T-helper 17 cell (primary cell): ENCODE results near the gene CCDC73. TPM values are rescaled to one million over a fixed set of nuclear protein-coding genes. Genes with fewer than 3 reads are reported as not detected.
"Not testable (repeated sequence)": the region's sequence is repeated elsewhere in the genome, so short reads cannot be mapped to it uniquely, and the experiment has no call there.

Experiments used
- ATAC-seq: fragments of 150-1000 bp; cut with Tn5 transposase; 2 replicates; pipeline ENCODE4 v1.10.0; 2021; ENCODE audit warnings: mild to moderate bottlenecking, moderate library complexity
- DNase-seq, 3 donors: peaks; one replicate each; pipeline versions ENCODE4 v3.0.0 to v3.0.0-alpha.2; 2020 to 2021
- H3K9me3 ChIP-seq: one replicate; pipeline ENCODE4 v1.7.0; 2013; ENCODE audit warnings: low read length, mild to moderate bottlenecking; ENCODE audit not compliant: control insufficient read depth, poor library complexity, severe bottlenecking
- H3K27ac Mint-ChIP-seq: one replicate; pipeline ENCODE4 v1.8.0; 2022; ENCODE audit warnings: mild to moderate bottlenecking, moderate library complexity, mixed read lengths
- H3K27me3 Mint-ChIP-seq: one replicate; pipeline ENCODE4 v1.8.0; 2022; ENCODE audit warnings: mixed read lengths
- H3K36me3 Mint-ChIP-seq: one replicate; pipeline ENCODE4 v1.8.0; 2022; ENCODE audit warnings: low read depth, mixed read lengths
- H3K4me1 Mint-ChIP-seq: one replicate; pipeline ENCODE4 v1.8.0; 2022; ENCODE audit warnings: mild to moderate bottlenecking, mixed read lengths
- H3K4me3 Mint-ChIP-seq: one replicate; pipeline ENCODE4 v1.8.0; 2022; ENCODE audit warnings: mild to moderate bottlenecking, moderate library complexity, mixed read lengths
- total RNA-seq, 4 donors: library from RNA in 2 of 4; stranded (reverse) in 2 of 4; gene quantifications; one replicate each; pipeline ENCODE4 v1.2.3 and lab custom pipeline; 2022 to 2026

Gene CCDC73
- total RNA-seq, 2 donors from 2014 or later: not detected

DNA sequence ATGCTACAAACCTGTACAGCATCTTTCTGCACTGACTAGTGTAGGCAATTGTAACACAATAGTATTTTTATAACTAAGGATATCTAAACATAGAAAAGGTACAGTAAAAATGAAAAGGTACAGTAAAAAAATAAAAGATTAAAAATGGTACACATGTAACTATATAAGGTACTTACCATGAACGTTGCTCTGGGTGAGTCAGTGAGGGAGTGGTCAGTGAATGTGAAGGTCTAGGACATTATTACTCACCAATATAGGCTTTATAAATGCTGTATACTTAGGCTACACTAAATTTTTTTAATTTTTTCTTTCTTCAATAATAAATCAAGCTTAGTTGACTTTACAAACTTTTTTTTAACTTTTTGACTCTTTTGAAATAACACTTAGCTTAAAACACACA, 150.9 kb downstream of the CCDC73 start:
- Mint-ChIP-seq H3K27me3 (peaks cover 25% of the 10 kb centered on the region), H3K36me3 (no peaks in the 10 kb centered on the region), H3K4me1 (no peaks in the 10 kb centered on the region), H3K27ac (no peak overlapping the region), H3K4me3 (no peak overlapping the region)
- DNase-seq (no peak), ATAC-seq (no peak)
- H3K9me3 ChIP-seq: no peaks in the 10 kb centered on the region

DNA sequence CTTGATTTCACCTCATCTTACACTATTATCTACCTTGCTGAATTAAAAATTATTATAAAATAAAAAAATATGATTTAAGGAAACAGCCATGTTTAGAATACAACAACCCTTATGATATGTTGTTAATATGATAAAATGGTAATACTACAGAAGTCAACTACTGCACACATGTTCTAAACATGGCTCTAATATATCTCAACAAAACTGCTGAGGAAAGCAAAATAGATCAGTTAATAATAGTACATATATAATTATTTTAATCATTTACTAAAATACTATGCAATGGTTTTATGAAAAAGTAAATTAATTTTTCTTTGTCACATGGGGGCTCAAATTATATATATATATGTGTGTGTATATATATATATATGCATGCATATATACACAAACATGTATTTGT, 153.1 kb downstream of the CCDC73 start:
- Mint-ChIP-seq H3K4me1 (no peaks in the 10 kb centered on the region), H3K4me3 (no peak overlapping the region), H3K36me3 (no peaks in the 10 kb centered on the region), H3K27ac (no peak overlapping the region), H3K27me3 (peaks cover 22% of the 10 kb centered on the region)
- no peak for DNase-seq
- H3K9me3 ChIP-seq: no peaks in the 10 kb centered on the region
- ATAC-seq: no peak

DNA sequence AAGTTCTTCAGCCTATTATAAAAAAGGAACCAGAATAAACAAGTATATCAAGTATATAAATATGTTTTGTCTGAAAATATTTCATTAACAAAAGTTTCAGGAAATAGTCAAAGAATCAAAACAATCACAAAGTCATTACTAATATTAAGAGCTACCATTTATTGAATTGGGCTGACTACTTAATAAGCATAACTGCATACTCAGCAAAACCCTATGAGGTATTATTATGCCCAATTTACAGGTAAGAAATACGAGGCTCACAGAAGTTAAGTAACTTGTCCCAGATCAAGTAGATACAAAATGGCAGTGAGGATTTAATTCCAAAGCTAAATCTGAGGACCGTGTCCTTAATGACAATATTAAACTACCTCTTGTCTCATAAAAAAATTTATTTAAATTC, 158.6 kb downstream of the CCDC73 start:
- Mint-ChIP-seq H3K4me3 (no peak overlapping the region), H3K36me3 (no peaks in the 10 kb centered on the region), H3K27me3 (peaks cover 38% of the 10 kb centered on the region), H3K27ac (no peak overlapping the region), H3K4me1 (no peaks in the 10 kb centered on the region)
- DNase-seq: no peak
- H3K9me3 ChIP-seq: no peaks in the 10 kb centered on the region
- ATAC-seq: no peak

GRCh38 chr11:32630844-32631243, 163.6 kb downstream of the CCDC73 start:
- DNase-seq (no peak), ATAC-seq (no peak)
- H3K4me1 Mint-ChIP-seq: no peaks in the 10 kb centered on the region
- no peak overlapping the region for H3K27ac Mint-ChIP-seq
- H3K27me3 Mint-ChIP-seq: peaks cover 34% of the 10 kb centered on the region
- peaks cover 4% of the 10 kb centered on the region for H3K36me3 Mint-ChIP-seq
- no peaks in the 10 kb centered on the region for H3K9me3 ChIP-seq
- no peak overlapping the region for H3K4me3 Mint-ChIP-seq

DNA sequence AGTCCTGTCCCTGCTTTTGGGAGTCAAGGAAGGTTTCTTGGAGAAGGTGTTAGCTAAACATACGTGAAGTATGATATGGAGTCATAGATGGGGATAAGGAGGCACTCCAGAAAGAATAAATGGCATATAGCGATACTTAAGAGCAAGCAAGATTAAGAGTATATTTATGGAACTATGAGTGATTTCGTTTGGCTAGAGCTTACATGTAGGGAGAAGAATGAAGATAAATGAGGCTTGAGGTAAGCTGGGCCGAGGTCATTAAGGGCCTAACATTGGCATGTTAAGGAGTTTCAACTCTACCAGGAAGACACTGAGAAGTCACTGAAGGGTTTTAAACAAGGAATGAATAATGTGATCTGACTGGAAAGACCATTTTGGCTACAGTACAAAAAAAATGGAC, 177.6 kb downstream of the CCDC73 start:
- H3K27me3 Mint-ChIP-seq: no peaks in the 10 kb centered on the region
- no peak overlapping the region for H3K27ac Mint-ChIP-seq
- no peaks in the 10 kb centered on the region for H3K9me3 ChIP-seq
- DNase-seq: no peak
- no peak overlapping the region for H3K4me3 Mint-ChIP-seq
- no peaks in the 10 kb centered on the region for H3K36me3 Mint-ChIP-seq
- H3K4me1 Mint-ChIP-seq: no peaks in the 10 kb centered on the region
- no peak for ATAC-seq

DNA sequence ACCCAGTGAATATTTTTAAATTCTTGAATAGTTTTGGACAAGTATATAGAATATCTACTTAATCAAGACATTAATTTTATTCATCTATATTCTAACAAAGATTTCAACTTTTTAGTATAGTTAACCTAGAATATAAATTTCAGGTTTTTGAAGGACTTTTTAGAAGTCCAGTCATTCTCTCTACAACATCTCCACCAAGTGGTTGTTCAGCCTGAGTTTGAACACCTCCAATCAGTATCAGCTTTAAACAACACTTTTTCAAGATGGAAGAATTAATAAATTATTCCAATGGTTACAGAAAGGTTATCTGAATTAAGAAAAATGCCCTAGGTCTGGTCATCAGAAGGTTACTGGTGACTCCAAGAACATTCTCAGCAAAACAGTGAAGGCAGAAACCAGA, 179.0 kb downstream of the CCDC73 start:
- no peak for ATAC-seq
- no peaks in the 10 kb centered on the region for H3K27me3 Mint-ChIP-seq
- no peak for DNase-seq
- H3K27ac Mint-ChIP-seq: no peak overlapping the region
- no peaks in the 10 kb centered on the region for H3K4me1 Mint-ChIP-seq
- H3K4me3 Mint-ChIP-seq: no peak overlapping the region
- H3K36me3 Mint-ChIP-seq: no peaks in the 10 kb centered on the region
- H3K9me3 ChIP-seq: no peaks in the 10 kb centered on the region

- no peaks in the 10 kb centered on the region for H3K9me3 ChIP-seq
- H3K27ac Mint-ChIP-seq: no peak overlapping the region
- no peaks in the 10 kb centered on the region for H3K27me3 Mint-ChIP-seq
- DNase-seq: no peak
- H3K36me3 Mint-ChIP-seq: no peaks in the 10 kb centered on the region
- ATAC-seq: no peak
- no peak overlapping the region for H3K4me3 Mint-ChIP-seq
- H3K4me1 Mint-ChIP-seq: no peaks in the 10 kb centered on the region
Measured at GRCh38 chr11:32613500-32614151, 180.8 kb downstream of the CCDC73 start.

GRCh38 chr11:32610797-32611352, 183.6 kb downstream of the CCDC73 start:
- no peak overlapping the region for H3K4me3 Mint-ChIP-seq
- no peak for ATAC-seq
- no peaks in the 10 kb centered on the region for H3K9me3 ChIP-seq
- no peaks in the 10 kb centered on the region for H3K4me1 Mint-ChIP-seq
- H3K36me3 Mint-ChIP-seq: no peaks in the 10 kb centered on the region
- no peak for DNase-seq
- no peak overlapping the region for H3K27ac Mint-ChIP-seq
- no peaks in the 10 kb centered on the region for H3K27me3 Mint-ChIP-seq

DNA sequence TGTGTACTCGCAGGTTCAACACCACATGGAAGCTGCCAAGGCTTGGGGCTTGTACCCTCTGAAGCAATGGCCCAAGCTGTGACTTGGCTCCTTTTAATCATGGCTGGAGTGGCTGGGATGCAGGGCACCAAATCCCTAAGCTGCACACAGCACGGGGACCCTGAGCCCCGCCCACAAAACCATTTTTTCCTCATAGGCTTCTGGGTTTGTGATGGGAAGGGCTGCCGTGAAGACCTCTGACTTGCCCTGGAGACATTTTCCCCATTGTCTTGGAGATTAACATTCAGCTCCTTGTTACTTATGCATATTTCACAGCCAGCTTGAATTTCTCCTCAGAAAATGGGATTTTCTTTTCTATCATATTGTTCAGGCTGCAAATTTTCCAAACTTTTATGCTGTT, 185.6 kb downstream of the CCDC73 start:
- not testable (repeated sequence) for H3K27me3 Mint-ChIP-seq, ATAC-seq, H3K9me3 ChIP-seq, H3K36me3 Mint-ChIP-seq, H3K27ac Mint-ChIP-seq, H3K4me1 Mint-ChIP-seq, DNase-seq, H3K4me3 Mint-ChIP-seq

DNA sequence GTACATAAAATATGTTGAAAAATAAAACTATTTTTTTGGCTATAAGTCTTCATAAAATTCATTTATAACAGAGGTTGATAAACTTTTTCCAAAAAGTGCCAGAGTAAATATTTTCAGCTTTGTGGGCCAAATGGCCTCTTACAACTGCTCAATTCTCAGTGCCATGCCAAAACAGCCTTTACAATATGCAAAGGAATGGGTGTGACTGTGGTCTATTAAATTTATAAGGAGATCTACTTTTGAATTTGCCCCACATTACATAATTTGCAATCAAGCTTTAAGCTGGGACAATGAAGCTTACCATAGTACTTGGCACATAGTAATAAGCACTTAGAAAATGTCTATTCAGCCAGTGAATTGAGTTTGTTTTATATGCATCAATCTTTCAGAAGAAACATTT, 188.2 kb downstream of the CCDC73 start:
- no peak for ATAC-seq
- Mint-ChIP-seq H3K36me3 (peaks cover 2% of the 10 kb centered on the region), H3K27ac (no peak overlapping the region), H3K27me3 (no peaks in the 10 kb centered on the region), H3K4me3 (no peak overlapping the region), H3K4me1 (no peaks in the 10 kb centered on the region)
- no peak for DNase-seq
- H3K9me3 ChIP-seq: no peaks in the 10 kb centered on the region

DNA sequence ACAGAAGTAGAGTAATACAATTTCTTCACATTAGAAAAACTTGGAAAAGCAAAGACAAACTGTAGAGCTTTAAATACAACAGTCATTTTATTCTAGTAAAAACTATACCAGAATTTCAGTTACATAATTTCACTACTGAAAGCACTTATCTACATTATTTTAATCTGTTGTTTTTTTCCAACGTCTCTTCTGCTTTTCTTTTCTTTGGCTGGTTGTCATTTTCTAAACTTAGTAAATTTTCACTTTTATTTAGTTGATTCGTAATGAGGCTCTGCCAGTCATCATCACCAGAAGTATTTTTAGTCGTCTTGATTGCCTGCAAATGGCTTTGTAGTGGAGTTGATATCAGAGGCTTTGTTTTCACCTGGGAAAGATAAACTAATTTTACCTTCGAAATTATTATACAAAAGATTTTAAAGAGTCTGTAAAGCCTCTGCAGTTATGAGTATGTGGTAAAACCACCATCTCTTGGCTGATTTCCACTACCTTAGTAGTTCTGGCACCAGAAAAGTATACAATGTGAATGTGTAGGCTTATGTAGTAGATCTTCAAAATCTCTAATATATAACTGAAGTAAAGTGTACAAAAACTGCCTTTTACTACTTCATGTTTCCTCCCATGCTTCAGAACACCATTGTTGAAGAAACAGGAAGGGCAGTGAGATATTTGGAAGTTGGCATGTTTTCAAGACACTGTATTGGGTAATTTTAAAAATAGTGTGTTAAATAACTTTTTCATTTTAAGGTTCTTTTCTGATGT, 191.6 kb downstream of the CCDC73 start:
- no peaks in the 10 kb centered on the region for H3K9me3 ChIP-seq
- DNase-seq (no peak), ATAC-seq (no peak)
- Mint-ChIP-seq H3K4me3 (no peak overlapping the region), H3K4me1 (peaks cover 2% of the 10 kb centered on the region), H3K27ac (peak overlapping the region; percentile 41), H3K36me3 (peaks cover 2% of the 10 kb centered on the region), H3K27me3 (no peaks in the 10 kb centered on the region)

DNA sequence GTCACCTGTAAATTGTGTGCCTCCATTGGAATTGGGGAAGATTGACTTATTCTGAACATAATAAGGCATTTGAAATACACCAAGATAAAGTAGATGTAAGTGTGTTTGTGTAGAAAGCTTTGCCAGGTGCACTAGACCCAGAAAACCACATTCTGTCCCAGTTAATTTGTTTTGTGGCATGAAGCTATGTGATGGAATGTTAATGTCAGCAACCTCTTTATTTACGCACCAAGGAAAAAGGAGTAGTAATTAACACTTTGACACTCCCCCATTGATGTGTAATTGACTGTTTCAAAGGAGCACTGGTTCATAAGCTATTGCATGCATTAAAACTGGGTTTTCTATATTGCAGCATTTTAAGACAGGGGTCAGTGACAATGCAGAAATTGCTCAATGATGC, 196.5 kb downstream of the CCDC73 start:
- DNase-seq (no peak), ATAC-seq (no peak)
- no peak overlapping the region for H3K4me3 Mint-ChIP-seq
- H3K4me1 Mint-ChIP-seq: peaks cover 8% of the 10 kb centered on the region
- peaks cover 2% of the 10 kb centered on the region for H3K36me3 Mint-ChIP-seq
- no peaks in the 10 kb centered on the region for H3K9me3 ChIP-seq
- H3K27me3 Mint-ChIP-seq: no peaks in the 10 kb centered on the region
- peak overlapping the region; percentile 6 for H3K27ac Mint-ChIP-seq

DNA sequence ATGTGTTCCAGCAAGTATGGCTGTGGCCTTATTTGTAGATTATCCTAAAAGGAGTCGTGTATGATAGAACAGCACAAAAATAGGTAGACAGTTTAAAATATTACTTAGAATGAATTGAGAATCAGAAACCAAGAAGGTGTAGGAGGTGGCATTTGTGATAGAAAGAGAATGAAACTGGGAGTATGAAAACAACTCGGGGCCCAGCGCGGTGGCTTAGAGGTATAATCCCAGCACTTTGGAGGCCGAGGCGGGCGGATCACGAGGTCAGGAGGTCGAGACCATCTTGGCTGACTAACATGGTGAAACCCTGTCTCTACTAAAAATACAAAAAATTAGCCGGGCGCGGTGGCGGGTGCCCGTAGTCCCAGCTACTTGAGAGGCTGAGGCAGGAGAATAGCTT, 198.3 kb downstream of the CCDC73 start:
- Mint-ChIP-seq H3K4me1 (peaks cover 19% of the 10 kb centered on the region), H3K27ac (peak overlapping the region; percentile 69), H3K36me3 (peaks cover 12% of the 10 kb centered on the region)
- ATAC-seq, DNase-seq, H3K4me3 Mint-ChIP-seq, H3K9me3 ChIP-seq, H3K27me3 Mint-ChIP-seq: not testable (repeated sequence)

DNA sequence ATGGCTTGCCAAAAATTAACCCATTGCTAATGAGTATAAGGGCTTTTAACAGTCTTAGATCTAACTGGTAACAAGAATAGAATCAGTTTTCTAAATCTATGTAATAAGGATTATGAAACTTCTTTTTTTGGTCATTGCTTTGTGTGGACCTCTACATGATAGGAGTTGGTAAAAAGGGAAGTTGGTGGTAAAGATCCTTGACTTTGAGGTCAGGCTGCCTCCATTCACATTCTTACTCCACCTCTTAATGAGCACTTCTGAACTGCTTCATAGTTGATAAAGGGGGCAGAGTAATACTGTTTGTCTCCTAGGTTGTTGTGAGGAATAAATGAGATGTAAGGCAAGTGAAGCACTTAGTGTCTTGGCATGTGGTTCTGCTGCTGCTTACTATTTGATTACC, 200.2 kb downstream of the CCDC73 start:
- H3K9me3 ChIP-seq: no peaks in the 10 kb centered on the region
- Mint-ChIP-seq H3K36me3 (peaks cover 14% of the 10 kb centered on the region), H3K4me1 (peaks cover 19% of the 10 kb centered on the region), H3K27ac (no peak overlapping the region), H3K4me3 (no peak overlapping the region), H3K27me3 (no peaks in the 10 kb centered on the region)
- DNase-seq (no peak), ATAC-seq (no peak)
